Measurements from ENCODE around the gene MDFIC.

DNA sequence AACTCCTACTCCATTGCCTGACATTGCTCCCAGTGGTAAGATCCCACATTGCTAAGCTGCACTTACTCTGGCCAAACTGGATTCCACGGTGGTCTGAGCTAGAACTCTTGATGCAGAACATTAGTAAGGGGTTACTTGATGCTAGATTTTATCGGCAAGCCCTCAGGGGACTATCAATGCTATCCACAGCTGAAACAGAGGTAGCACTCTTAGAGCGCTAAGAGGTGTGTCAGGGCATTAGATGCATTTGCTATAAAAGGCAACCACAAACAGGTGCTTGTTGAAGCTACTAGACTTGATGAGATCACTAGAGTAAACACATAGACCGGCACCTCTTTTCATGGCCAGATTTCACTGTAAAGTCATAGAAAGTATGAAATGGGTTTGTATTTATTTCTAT, 116.3 kb downstream of the MDFIC start:
- no peak for TF ChIP-seq POLR2AphosphoS5 (IDR thresholded peaks at IDR 0.05)
- TF ChIP-seq, protein P1, sequence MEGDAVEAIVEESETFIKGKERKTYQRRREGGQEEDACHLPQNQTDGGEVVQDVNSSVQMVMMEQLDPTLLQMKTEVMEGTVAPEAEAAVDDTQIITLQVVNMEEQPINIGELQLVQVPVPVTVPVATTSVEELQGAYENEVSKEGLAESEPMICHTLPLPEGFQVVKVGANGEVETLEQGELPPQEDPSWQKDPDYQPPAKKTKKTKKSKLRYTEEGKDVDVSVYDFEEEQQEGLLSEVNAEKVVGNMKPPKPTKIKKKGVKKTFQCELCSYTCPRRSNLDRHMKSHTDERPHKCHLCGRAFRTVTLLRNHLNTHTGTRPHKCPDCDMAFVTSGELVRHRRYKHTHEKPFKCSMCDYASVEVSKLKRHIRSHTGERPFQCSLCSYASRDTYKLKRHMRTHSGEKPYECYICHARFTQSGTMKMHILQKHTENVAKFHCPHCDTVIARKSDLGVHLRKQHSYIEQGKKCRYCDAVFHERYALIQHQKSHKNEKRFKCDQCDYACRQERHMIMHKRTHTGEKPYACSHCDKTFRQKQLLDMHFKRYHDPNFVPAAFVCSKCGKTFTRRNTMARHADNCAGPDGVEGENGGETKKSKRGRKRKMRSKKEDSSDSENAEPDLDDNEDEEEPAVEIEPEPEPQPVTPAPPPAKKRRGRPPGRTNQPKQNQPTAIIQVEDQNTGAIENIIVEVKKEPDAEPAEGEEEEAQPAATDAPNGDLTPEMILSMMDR (IDR thresholded peaks at IDR 0.05 in 8 of 11, conservative IDR thresholded peaks at IDR 0.05 in 3 of 11): no peak
